Panc1 (cell line): Measurements from ENCODE around the gene LURAP1L. TPM values are rescaled to one million over a fixed set of nuclear protein-coding genes. Genes with fewer than 3 reads are reported as not detected.

Experiments used
- ATAC-seq: fragments of 200-7000 bp; cut with Tn5 transposase; 2 replicates; pipeline ENCODE4 v1.9.1; 2020; ENCODE audit warnings: mild to moderate bottlenecking, moderate library complexity
- BruUV-seq: library from RNA; stranded (reverse); fragments of 400-500 nt; replicated peaks from 2 replicates; lab custom pipeline; 2021; lab: Mats Ljungman, UMichigan
- CTCF ChIA-PET: fragments of 300-600 bp; sonication (Branson Sonifier 250); formaldehyde crosslinking; loops from one replicate; lab custom pipeline; 2022; ENCODE audit warnings: antibody characterized with exemption; lab: Charles Lee
- POLR2A ChIA-PET: fragments of 300-600 bp; sonication (Branson Sonifier 250); formaldehyde crosslinking; loops from one replicate; lab custom pipeline; 2022; ENCODE audit warnings: antibody characterized with exemption; lab: Charles Lee
- DNase-seq: peaks from one replicate; pipeline ENCODE4 v3.0.0-alpha.2; 2010; ENCODE audit warnings: low read depth, low spot score
- H3K27ac ChIP-seq: 2 replicates; pipeline ENCODE4 v1.5.1; 2011; ENCODE audit warnings: mild to moderate bottlenecking, low read length, inconsistent platforms
- H3K27me3 ChIP-seq: fragments of 200-500 bp; sonication (Bioruptor generic); 2 replicates; pipeline ENCODE4 v1.6.0; 2014; ENCODE audit warnings: low read length, inconsistent platforms; ENCODE audit not compliant: control insufficient read depth, insufficient read depth
- H3K36me3 ChIP-seq: fragments of 200-500 bp; sonication (Bioruptor generic); 2 replicates; pipeline ENCODE4 v1.5.1; 2014; ENCODE audit warnings: inconsistent platforms, mild to moderate bottlenecking, low read length, moderate library complexity; ENCODE audit not compliant: control insufficient read depth, insufficient read depth
- H3K4me1 ChIP-seq: 2 replicates; pipeline ENCODE4 v1.5.1; 2011; ENCODE audit warnings: inconsistent platforms, mild to moderate bottlenecking, low read length, moderate library complexity; ENCODE audit not compliant: control insufficient read depth, insufficient read depth
- H3K4me3 ChIP-seq, 2 experiments: 2 replicates each; pipeline ENCODE4 v1.5.1; 2011 to 2012; ENCODE audit warnings: low read depth in 2 of 2, low read length in 2 of 2, mild to moderate bottlenecking in 2 of 2, inconsistent platforms in 1 of 2, moderate library complexity in 1 of 2
- H3K9me3 ChIP-seq: fragments of 200-500 bp; sonication (Bioruptor generic); 2 replicates; pipeline ENCODE4 v1.5.1; 2014; ENCODE audit warnings: low read depth, mild to moderate bottlenecking, inconsistent platforms, low read length, moderate library complexity; ENCODE audit not compliant: control insufficient read depth, insufficient read depth
- POLR2AphosphoS5 ChIP-seq: IDR thresholded peaks from 2 replicates; pipeline ENCODE4 v1.6.1; 2012; ENCODE audit warnings: mild to moderate bottlenecking, low read depth, low read length, moderate library complexity
- SIN3A ChIP-seq: IDR thresholded peaks from 2 replicates; pipeline ENCODE4 v1.6.1; 2012; ENCODE audit warnings: low read depth, mild to moderate bottlenecking, low read length, moderate library complexity, borderline replicate concordance; ENCODE audit not compliant: insufficient read depth
- TCF7L2 ChIP-seq: IDR thresholded peaks from 2 replicates; pipeline ENCODE4 v1.6.1; 2011; ENCODE audit warnings: mild to moderate bottlenecking, low read depth, low read length, inconsistent platforms
- in situ Hi-C: cut with HindIII; loops from 2 replicates; pipeline ENCODE4 v1.10.0; 2016; ENCODE audit warnings: low sequenced_read_pairs, low pct_unique_long_range_greater_than_20kb
- intact Hi-C: fragments of 100-400 bp; cut with micrococcal nuclease; formaldehyde crosslinking; loops from one replicate; pipeline ENCODE4 v1.10.0; 2022; ENCODE audit not compliant: unreplicated experiment
- total RNA-seq: library from RNA; stranded (reverse); gene quantifications from one replicate; pipeline ENCODE4 v1.2.1, GENCODE V29; 2021; ENCODE audit not compliant: unreplicated experiment
- TF ChIP-seq, protein P1 (sequence below): fragments of 450-650 bp; IDR thresholded peaks from 2 replicates; pipeline ENCODE4 v1.5.1; 2017; ENCODE audit warnings: mild to moderate bottlenecking
- TF ChIP-seq, protein P2 (sequence below), 2 experiments: IDR thresholded peaks; 2 replicates each; pipeline ENCODE4 v1.6.1; 2011 to 2012; ENCODE audit warnings: low read depth in 2 of 2, control low read depth in 1 of 2, low read length in 1 of 2, mild to moderate bottlenecking in 1 of 2, moderate library complexity in 1 of 2; ENCODE audit not compliant: insufficient read depth in 1 of 2

The LURAP1L gene
- total RNA-seq, 1 experiment from 2014 or later, result 6.8 TPM

DNA sequence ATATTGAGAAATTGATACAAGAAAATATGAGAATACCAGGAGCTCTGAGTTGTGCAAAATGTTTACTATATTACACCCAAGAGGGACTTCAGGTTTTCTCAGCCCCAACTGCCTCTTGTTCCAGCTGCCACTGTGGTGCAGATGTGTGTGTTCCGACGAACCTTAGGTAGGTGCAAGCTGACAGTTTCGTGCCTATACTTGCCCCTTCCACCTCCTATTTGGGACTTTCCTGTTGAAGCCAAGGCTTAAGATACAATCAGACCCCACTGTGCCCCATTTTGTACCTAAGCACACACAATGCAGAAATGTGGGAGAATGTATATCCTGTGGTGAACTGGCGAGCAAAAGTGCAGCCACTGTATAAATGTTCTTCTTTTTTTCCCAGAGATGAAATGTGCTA lies 80.2 kb downstream of the LURAP1L start:
- intact Hi-C loops (no loop called here), in situ Hi-C loops (no loop called here)
- H3K27me3 ChIP-seq, result no peaks in the 10 kb centered on the region
- no peaks in the 10 kb centered on the region for H3K9me3 ChIP-seq
- no peaks in the 10 kb centered on the region for H3K36me3 ChIP-seq
- no peak overlapping the region for H3K4me3 ChIP-seq
- H3K4me1 ChIP-seq, result no peaks in the 10 kb centered on the region
- DNase-seq (no peak), ATAC-seq (no peak)
- TF ChIP-seq POLR2AphosphoS5 (no peak), TCF7L2 (no peak), SIN3A (no peak)
- TF ChIP-seq, protein P1, sequence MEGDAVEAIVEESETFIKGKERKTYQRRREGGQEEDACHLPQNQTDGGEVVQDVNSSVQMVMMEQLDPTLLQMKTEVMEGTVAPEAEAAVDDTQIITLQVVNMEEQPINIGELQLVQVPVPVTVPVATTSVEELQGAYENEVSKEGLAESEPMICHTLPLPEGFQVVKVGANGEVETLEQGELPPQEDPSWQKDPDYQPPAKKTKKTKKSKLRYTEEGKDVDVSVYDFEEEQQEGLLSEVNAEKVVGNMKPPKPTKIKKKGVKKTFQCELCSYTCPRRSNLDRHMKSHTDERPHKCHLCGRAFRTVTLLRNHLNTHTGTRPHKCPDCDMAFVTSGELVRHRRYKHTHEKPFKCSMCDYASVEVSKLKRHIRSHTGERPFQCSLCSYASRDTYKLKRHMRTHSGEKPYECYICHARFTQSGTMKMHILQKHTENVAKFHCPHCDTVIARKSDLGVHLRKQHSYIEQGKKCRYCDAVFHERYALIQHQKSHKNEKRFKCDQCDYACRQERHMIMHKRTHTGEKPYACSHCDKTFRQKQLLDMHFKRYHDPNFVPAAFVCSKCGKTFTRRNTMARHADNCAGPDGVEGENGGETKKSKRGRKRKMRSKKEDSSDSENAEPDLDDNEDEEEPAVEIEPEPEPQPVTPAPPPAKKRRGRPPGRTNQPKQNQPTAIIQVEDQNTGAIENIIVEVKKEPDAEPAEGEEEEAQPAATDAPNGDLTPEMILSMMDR, result no peak
- TF ChIP-seq, protein P2, sequence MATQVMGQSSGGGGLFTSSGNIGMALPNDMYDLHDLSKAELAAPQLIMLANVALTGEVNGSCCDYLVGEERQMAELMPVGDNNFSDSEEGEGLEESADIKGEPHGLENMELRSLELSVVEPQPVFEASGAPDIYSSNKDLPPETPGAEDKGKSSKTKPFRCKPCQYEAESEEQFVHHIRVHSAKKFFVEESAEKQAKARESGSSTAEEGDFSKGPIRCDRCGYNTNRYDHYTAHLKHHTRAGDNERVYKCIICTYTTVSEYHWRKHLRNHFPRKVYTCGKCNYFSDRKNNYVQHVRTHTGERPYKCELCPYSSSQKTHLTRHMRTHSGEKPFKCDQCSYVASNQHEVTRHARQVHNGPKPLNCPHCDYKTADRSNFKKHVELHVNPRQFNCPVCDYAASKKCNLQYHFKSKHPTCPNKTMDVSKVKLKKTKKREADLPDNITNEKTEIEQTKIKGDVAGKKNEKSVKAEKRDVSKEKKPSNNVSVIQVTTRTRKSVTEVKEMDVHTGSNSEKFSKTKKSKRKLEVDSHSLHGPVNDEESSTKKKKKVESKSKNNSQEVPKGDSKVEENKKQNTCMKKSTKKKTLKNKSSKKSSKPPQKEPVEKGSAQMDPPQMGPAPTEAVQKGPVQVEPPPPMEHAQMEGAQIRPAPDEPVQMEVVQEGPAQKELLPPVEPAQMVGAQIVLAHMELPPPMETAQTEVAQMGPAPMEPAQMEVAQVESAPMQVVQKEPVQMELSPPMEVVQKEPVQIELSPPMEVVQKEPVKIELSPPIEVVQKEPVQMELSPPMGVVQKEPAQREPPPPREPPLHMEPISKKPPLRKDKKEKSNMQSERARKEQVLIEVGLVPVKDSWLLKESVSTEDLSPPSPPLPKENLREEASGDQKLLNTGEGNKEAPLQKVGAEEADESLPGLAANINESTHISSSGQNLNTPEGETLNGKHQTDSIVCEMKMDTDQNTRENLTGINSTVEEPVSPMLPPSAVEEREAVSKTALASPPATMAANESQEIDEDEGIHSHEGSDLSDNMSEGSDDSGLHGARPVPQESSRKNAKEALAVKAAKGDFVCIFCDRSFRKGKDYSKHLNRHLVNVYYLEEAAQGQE (IDR thresholded peaks at IDR 0.05; ENCODE audit: insufficient read depth in 1 of 2, low read depth in 2 of 2, low read length in 1 of 2), result no peak
- ChIA-PET POLR2A (interaction anchor here (0.7 kb wide), 1 partner anchor 78 kb away, joined by 3 read pairs; no protein-coding TSS in a partner anchor), CTCF (no interaction called here)
- BruUV-seq, result no TSS peak
- no peak overlapping the region for H3K27ac ChIP-seq

DNA sequence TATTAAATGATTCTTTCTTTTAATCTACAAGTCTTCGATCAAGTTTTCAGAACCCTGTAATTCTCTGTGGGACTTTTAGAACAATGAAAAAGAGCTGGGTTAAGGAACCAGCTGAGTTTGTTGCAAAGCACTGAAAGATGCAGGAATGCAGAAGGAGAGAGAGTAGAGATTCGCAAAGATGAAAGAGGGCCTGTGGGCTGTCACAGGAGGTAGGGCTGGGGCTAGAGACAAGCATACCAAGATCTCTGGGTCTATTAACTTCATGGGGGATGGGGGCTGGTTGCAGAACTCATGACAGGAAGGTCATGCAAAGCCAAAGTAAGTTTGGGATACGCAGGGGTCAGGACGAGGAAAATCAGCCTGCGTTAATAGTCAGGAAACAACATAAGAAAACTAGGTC lies 81.8 kb downstream of the LURAP1L start:
- CTCF ChIA-PET, result no interaction called here
- DNase-seq (no peak), ATAC-seq (no peak)
- Histone ChIP-seq H3K4me3 (no peak overlapping the region), H3K27ac (no peak overlapping the region), H3K36me3 (no peaks in the 10 kb centered on the region), H3K27me3 (no peaks in the 10 kb centered on the region), H3K9me3 (no peaks in the 10 kb centered on the region), H3K4me1 (no peaks in the 10 kb centered on the region)
- in situ Hi-C loops, result no loop called here
- no peak for TF ChIP-seq SIN3A
- TF ChIP-seq POLR2AphosphoS5, result no peak
- TF ChIP-seq, protein P1, result no peak
- TF ChIP-seq, protein P2 (IDR thresholded peaks at IDR 0.05; ENCODE audit: insufficient read depth in 1 of 2, low read depth in 2 of 2, low read length in 1 of 2), result no peak
- no peak for TF ChIP-seq TCF7L2
- intact Hi-C loops, result no loop called here
- POLR2A ChIA-PET, result no interaction called here
- no TSS peak for BruUV-seq
